ENCODE measurements around the gene TKT.

- TF ChIP-seq ZKSCAN8 (CRISPR knock-in tag; IDR thresholded peaks at IDR 0.05; ENCODE audit: borderline replicate concordance) (no peak), ZNF589 (CRISPR knock-in tag; conservative IDR thresholded peaks at IDR 0.05) (no peak), ZNF263 (CRISPR knock-in tag; IDR thresholded peaks at IDR 0.05) (no peak)
Observed at GRCh38 chr3:53223541-53223966, 32.3 kb downstream of the TKT start.
